Measurements from ENCODE around the gene CAMK4. TPM values are rescaled to one million over a fixed set of nuclear protein-coding genes. Genes with fewer than 3 reads are reported as not detected.

The CAMK4 gene
- total RNA-seq, 1 experiment from 2014 or later, result 6.3 TPM

DNA sequence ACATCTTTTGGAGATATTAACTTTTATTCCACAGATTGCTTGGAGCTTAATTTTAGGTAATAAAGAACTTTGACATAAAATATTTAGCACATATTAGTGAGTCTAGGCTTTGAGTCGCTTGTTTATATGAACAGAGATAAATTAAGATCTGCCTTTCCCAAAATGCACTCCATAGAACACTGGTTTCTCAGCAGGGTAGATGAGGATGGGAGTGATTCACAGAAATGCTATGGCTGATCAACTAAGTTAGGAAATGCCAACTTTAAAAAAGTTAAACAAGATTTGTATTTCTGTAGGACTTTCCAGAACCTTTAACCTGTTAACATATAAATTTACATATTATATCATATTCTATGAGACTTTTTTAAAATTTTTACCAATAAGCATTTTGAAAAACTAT lies 222.9 kb downstream of the CAMK4 start:
- Histone ChIP-seq H4K5ac (ENCODE audit: insufficient read length, low read depth, low read length) (no peak overlapping the region), H3K9ac (ENCODE audit: extremely low read depth, insufficient read length, low read length) (no peak overlapping the region), H3K79me2 (ENCODE audit: insufficient read depth, low read length) (no peaks in the 10 kb centered on the region), H2BK5ac (ENCODE audit: insufficient read length, low read length) (no peak overlapping the region), H3K9me3 (ENCODE audit: control insufficient read depth, low read depth, low read length) (no peaks in the 10 kb centered on the region), H3K14ac (ENCODE audit: insufficient read depth, low read length) (no peak overlapping the region), H2BK120ac (ENCODE audit: low read depth, low read length, poor library complexity, severe bottlenecking) (no peak overlapping the region), H3K23ac (ENCODE audit: insufficient read length, low read depth, low read length) (no peak overlapping the region), H3K4me2 (ENCODE audit: insufficient read depth, insufficient read length, low read length) (no peak overlapping the region), H2AFZ (ENCODE audit: low read length) (no peak overlapping the region), H3K18ac (ENCODE audit: insufficient read length, low read depth, low read length) (no peak overlapping the region), H3K4me1 (ENCODE audit: insufficient read depth, low read length) (no peaks in the 10 kb centered on the region), H3K27me3 (ENCODE audit: insufficient read depth, low read length) (no peaks in the 10 kb centered on the region), H4K91ac (ENCODE audit: insufficient read length, low read depth, low read length) (no peak overlapping the region), H3K79me1 (ENCODE audit: insufficient read depth, low read depth, low read length, poor library complexity, severe bottlenecking) (no peaks in the 10 kb centered on the region), H3K27ac (ENCODE audit: insufficient read length, low read depth, low read length) (no peak overlapping the region), H3K56ac (ENCODE audit: insufficient read length, low read depth, low read length) (no peak overlapping the region), H4K20me1 (ENCODE audit: control insufficient read depth, insufficient read depth, insufficient read length) (no peaks in the 10 kb centered on the region), H2BK20ac (ENCODE audit: low read depth, low read length, poor library complexity, severe bottlenecking) (no peak overlapping the region), H4K8ac (replicated peaks; ENCODE audit: insufficient read length, low read depth, low read length) (no peak overlapping the region), H2AK5ac (ENCODE audit: insufficient read length, low read length) (no peak overlapping the region), H3K4ac (ENCODE audit: low read depth, low read length) (no peak overlapping the region), H3K23me2 (ENCODE audit: insufficient read length, low read depth, low read length, poor library complexity, severe bottlenecking) (no peaks in the 10 kb centered on the region), H3T11ph (ENCODE audit: low read length) (no peak overlapping the region), H2BK15ac (ENCODE audit: low read depth, low read length) (no peak overlapping the region), H2BK12ac (ENCODE audit: insufficient read length, low read depth, low read length) (no peak overlapping the region)
- Mint-ChIP-seq H3K4me1 (peaks cover 16 to 18% of the 10 kb centered on the region in 2 experiments), H3K9me3 (peaks cover 0 to 3% of the 10 kb centered on the region in 2 experiments; a peak in 2 of 5 replicates), H3K27ac (no peak overlapping the region), H3K36me3 (ENCODE audit: insufficient read depth in 1 of 3, low read depth in 3 of 3) (peaks cover 0 to 4% (median 0%) of the 10 kb centered on the region in 3 experiments; a peak in 3 of 7 replicates), H3K4me3 (no peak overlapping the region), H3K27me3 (ENCODE audit: low read depth) (no peaks in the 10 kb centered on the region)
- TF ChIP-seq, protein P1, sequence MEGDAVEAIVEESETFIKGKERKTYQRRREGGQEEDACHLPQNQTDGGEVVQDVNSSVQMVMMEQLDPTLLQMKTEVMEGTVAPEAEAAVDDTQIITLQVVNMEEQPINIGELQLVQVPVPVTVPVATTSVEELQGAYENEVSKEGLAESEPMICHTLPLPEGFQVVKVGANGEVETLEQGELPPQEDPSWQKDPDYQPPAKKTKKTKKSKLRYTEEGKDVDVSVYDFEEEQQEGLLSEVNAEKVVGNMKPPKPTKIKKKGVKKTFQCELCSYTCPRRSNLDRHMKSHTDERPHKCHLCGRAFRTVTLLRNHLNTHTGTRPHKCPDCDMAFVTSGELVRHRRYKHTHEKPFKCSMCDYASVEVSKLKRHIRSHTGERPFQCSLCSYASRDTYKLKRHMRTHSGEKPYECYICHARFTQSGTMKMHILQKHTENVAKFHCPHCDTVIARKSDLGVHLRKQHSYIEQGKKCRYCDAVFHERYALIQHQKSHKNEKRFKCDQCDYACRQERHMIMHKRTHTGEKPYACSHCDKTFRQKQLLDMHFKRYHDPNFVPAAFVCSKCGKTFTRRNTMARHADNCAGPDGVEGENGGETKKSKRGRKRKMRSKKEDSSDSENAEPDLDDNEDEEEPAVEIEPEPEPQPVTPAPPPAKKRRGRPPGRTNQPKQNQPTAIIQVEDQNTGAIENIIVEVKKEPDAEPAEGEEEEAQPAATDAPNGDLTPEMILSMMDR (conservative IDR thresholded peaks at IDR 0.05), result no peak
- WGBS (ENCODE audit: extremely low coverage, insufficient read length, low lambda C conversion rate), result no CpG with 5 or more reads among the region's 1 CpG
- no peak for DNase-seq
